Measurements from ENCODE around the gene COL18A1. TPM values are rescaled to one million over a fixed set of nuclear protein-coding genes. Genes with fewer than 3 reads are reported as not detected.

COL18A1 gene
- total and polyA plus RNA-seq, 9 of the 15 experiments (the other 6 are each of a cell fraction or from before 2014, with no cell fraction given): 0.14 to 16.4 (median 2.0) TPM

GRCh38 chr21:45409466-45410150 lies 4.6 kb downstream of the COL18A1 start (continued):
- TF ChIP-seq USF1 (CRISPR knock-in tag; IDR thresholded peaks at IDR 0.05): peak; percentile 43; the same call in 1 of the 2 replicates
- TF ChIP-seq L3MBTL2 (IDR thresholded peaks at IDR 0.05): no peak
- TF ChIP-seq MAFF (IDR thresholded peaks at IDR 0.05; ENCODE audit: low read length): 0 out of 2 replicates have a peak, but pooled peaks have one; percentile 15
- peak; percentile 55 for TF ChIP-seq MAFG (tag; conservative IDR thresholded peaks at IDR 0.05)

GRCh38 chr21:45410151-45410864 lies 5.3 kb downstream of the COL18A1 start:
- H3K9ac ChIP-seq (ENCODE audit: insufficient read depth in 1 of 2, low read depth in 2 of 2, low read length in 2 of 2): peak overlapping the region; percentile 51 to 57
- peak in 2 of 4 experiments; percentile 56 to 77 for DNase-seq (ENCODE audit: extremely low read depth in 1 of 4, low spot score in 3 of 4)
- 0 out of 2 replicates have a peak, but pooled peaks cover 5% of the 10 kb centered on the region for H4K20me1 ChIP-seq (replicated peaks; ENCODE audit: control insufficient read depth, insufficient read depth, low read length)
- peak; percentile 88 for FAIRE-seq
- no peak overlapping the region for H3K4me3 ChIP-seq
- intact Hi-C loops (cut with micrococcal nuclease): no loop called here
- peak overlapping the region; percentile 55 for H2AFZ ChIP-seq (ENCODE audit: low read depth, low read length)
- ATAC-seq: peak; percentile 23
- WGBS (ENCODE audit: insufficient coverage, low coverage, missing lambda C conversion rate): 46% methylated on average over 27 of the region's 28 CpGs
- H3K9me3 ChIP-seq (replicated peaks; ENCODE audit: control insufficient read depth, insufficient read depth, low read depth, low read length): no peaks in the 10 kb centered on the region
- H3K27ac ChIP-seq (ENCODE audit: extremely low read depth, low read depth, low read length): peak overlapping the region; percentile 83
- ChIA-PET POLR2A (interaction anchor here (0.5 to 1.6 kb wide), 9 partner anchors 8 to 266 kb away, joined by 3 to 6 read pairs (median 4); no protein-coding TSS in a partner anchor), CTCF (ENCODE audit: low intra/inter-chr PET ratio) (no interaction called here)
- H3K27me3 ChIP-seq (ENCODE audit: control insufficient read depth in 2 of 2, insufficient read depth in 2 of 2, low read length in 2 of 2): no peaks in the 10 kb centered on the region
- no TSS peak for BruUV-seq (replicated peaks)
- in situ Hi-C loops (cut with MboI): no loop called here
- H3K79me2 ChIP-seq (ENCODE audit: control insufficient read depth, insufficient read depth, low read length): peaks cover 42% of the 10 kb centered on the region
- H3K36me3 ChIP-seq (ENCODE audit: control insufficient read depth, insufficient read depth, low read length): no peaks in the 10 kb centered on the region
- H3K4me2 ChIP-seq (ENCODE audit: insufficient read depth, low read length): peak overlapping the region; percentile 63
- peaks cover 47 to 93% of the 10 kb centered on the region in 2 experiments for H3K4me1 ChIP-seq (replicated peaks in 1 of 2; ENCODE audit: control insufficient read depth in 2 of 2, insufficient read depth in 2 of 2, low read length in 2 of 2)
- peaks cover 5% of the 10 kb centered on the region for H3K9me1 ChIP-seq (ENCODE audit: control insufficient read depth, insufficient read depth, low read length)
- TF ChIP-seq ZBTB11 (CRISPR knock-in tag; IDR thresholded peaks at IDR 0.05) (no peak), ZNF76 (CRISPR knock-in tag; IDR thresholded peaks at IDR 0.05; ENCODE audit: borderline replicate concordance) (0 out of 2 replicates have a peak, but pooled peaks have one; percentile 23), GATA2 (CRISPR knock-in tag; IDR thresholded peaks at IDR 0.05) (peak; percentile 30; the same call in 1 of the 2 replicates), HNRNPL (IDR thresholded peaks at IDR 0.05; ENCODE audit: low read depth, low read length) (no peak), ZBTB26 (CRISPR knock-in tag; IDR thresholded peaks at IDR 0.05) (no peak), ZNF668 (CRISPR knock-in tag; IDR thresholded peaks at IDR 0.05) (no peak), STAG1 (CRISPR knock-in tag; IDR thresholded peaks at IDR 0.05; ENCODE audit: borderline replicate concordance) (no peak)
